Endothelial cell of umbilical vein (primary cell): Measurements from ENCODE around the gene LY6G6C. TPM values are rescaled to one million over a fixed set of nuclear protein-coding genes. Genes with fewer than 3 reads are reported as not detected.

Experiments
- BruUV-seq: library from RNA; stranded (reverse); fragments of 400-500 nt; replicated peaks from 2 replicates; lab custom pipeline; 2021; lab: Mats Ljungman, UMichigan
- CTCF ChIA-PET: fragments of 300-600, 350-600 bp; sonication (Branson Sonifier 250); formaldehyde crosslinking; loops from one replicate; lab custom pipeline; 2021; ENCODE audit warnings: antibody characterized with exemption, inconsistent platforms; lab: Charles Lee
- POLR2A ChIA-PET: fragments of 300-600, 350-600 bp; sonication (Branson Sonifier 250); formaldehyde crosslinking; loops from one replicate; lab custom pipeline; 2021; ENCODE audit warnings: antibody characterized with exemption, inconsistent platforms; lab: Charles Lee
- DNase-seq: peaks from one replicate; pipeline ENCODE4 v3.0.0-alpha.2; 2011; ENCODE audit warnings: low read depth, low spot score
- FAIRE-seq: peaks from 2 replicates; lab custom pipeline; 2011; peaks lifted over from hg19 to GRCh38; lab: Jason Lieb, UNC
- H2AFZ ChIP-seq: 2 replicates; pipeline ENCODE4 v1.6.0; 2012; ENCODE audit warnings: low read depth, low read length, control low read depth, inconsistent platforms
- H3K27ac ChIP-seq: 2 replicates; pipeline ENCODE4 v1.5.1; 2011; ENCODE audit warnings: low read depth, mild to moderate bottlenecking, control low read depth, low read length, moderate library complexity; ENCODE audit not compliant: insufficient read depth
- H3K27me3 ChIP-seq, 2 experiments: 2 replicates each; pipeline versions ENCODE4 v1.6.0 to v1.6.1; 2011; ENCODE audit warnings: low read length in 2 of 2, mixed read lengths in 1 of 2; ENCODE audit not compliant: control insufficient read depth in 2 of 2, insufficient read depth in 2 of 2
- H3K36me3 ChIP-seq, 2 experiments: 2 replicates in 1 of 2; 3 replicates in 1 of 2; pipeline ENCODE4 v1.5.1; 2011; ENCODE audit warnings: low read length in 2 of 2, mild to moderate bottlenecking in 1 of 2, moderate library complexity in 1 of 2; ENCODE audit not compliant: control insufficient read depth in 2 of 2, insufficient read depth in 2 of 2; ENCODE audit errors: extremely low read depth in 1 of 2
- H3K4me1 ChIP-seq: 3 replicates; pipeline ENCODE4 v1.5.1; 2011; ENCODE audit warnings: mild to moderate bottlenecking, low read length; ENCODE audit not compliant: control insufficient read depth, insufficient read depth; ENCODE audit errors: extremely low read depth
- H3K4me2 ChIP-seq: 2 replicates; pipeline ENCODE4 v1.6.1; 2011; ENCODE audit warnings: low read length, control low read depth, mixed read lengths; ENCODE audit not compliant: insufficient read depth
- H3K4me3 ChIP-seq, 3 experiments: fragments of 200-600 bp in 1 of 3; sonication (generic), shearing (Covaris generic) in 1 of 3; replicated peaks in 1 of 3; 2 replicates each; pipeline ENCODE4 v1.5.1; 2011 to 2016; ENCODE audit warnings: control low read depth in 3 of 3, low read length in 3 of 3, mild to moderate bottlenecking in 2 of 3, inconsistent platforms in 1 of 3, low read depth in 1 of 3, moderate library complexity in 1 of 3; ENCODE audit not compliant: insufficient read depth in 1 of 3
- H3K79me2 ChIP-seq: 2 replicates; pipeline ENCODE4 v1.6.0; 2012; ENCODE audit warnings: low read length, inconsistent platforms; ENCODE audit not compliant: control insufficient read depth, insufficient read depth
- H3K9ac ChIP-seq: replicated peaks from 2 replicates; pipeline ENCODE3; 2011; ENCODE audit warnings: low read length, control low read depth; ENCODE audit not compliant: insufficient read depth; ENCODE audit errors: extremely low read depth
- H3K9me1 ChIP-seq: replicated peaks from 3 replicates; pipeline ENCODE4 v1.6.0; 2011; ENCODE audit warnings: mild to moderate bottlenecking, low read length; ENCODE audit not compliant: control insufficient read depth, insufficient read depth; ENCODE audit errors: extremely low read depth
- H3K9me3 ChIP-seq: replicated peaks from 2 replicates; pipeline ENCODE4 v1.5.1; 2012; ENCODE audit warnings: low read length, inconsistent platforms; ENCODE audit not compliant: control insufficient read depth, insufficient read depth
- H4K20me1 ChIP-seq: replicated peaks from 2 replicates; pipeline ENCODE3; 2011; ENCODE audit warnings: mild to moderate bottlenecking, low read length; ENCODE audit not compliant: control insufficient read depth, insufficient read depth; ENCODE audit errors: extremely low read depth
- EZH2 ChIP-seq: IDR thresholded peaks from 2 replicates; pipeline ENCODE4 v1.6.1; 2012; ENCODE audit warnings: borderline replicate concordance, low read depth, mild to moderate bottlenecking, moderate library complexity, low read length, inconsistent platforms; ENCODE audit not compliant: severe bottlenecking
- FOS ChIP-seq: IDR thresholded peaks from 2 replicates; pipeline ENCODE4 v1.6.1; 2011; ENCODE audit warnings: mild to moderate bottlenecking, low read length, moderate library complexity, borderline replicate concordance; ENCODE audit not compliant: insufficient read depth
- GATA2 ChIP-seq: IDR thresholded peaks from 2 replicates; pipeline ENCODE4 v1.7.0; 2011; ENCODE audit warnings: low read depth, mild to moderate bottlenecking, moderate library complexity, mixed read lengths, low read length; ENCODE audit not compliant: insufficient read length, insufficient read depth
- JUN ChIP-seq: IDR thresholded peaks from 2 replicates; pipeline ENCODE4 v1.6.1; 2011; ENCODE audit warnings: borderline replicate concordance, low read depth; ENCODE audit not compliant: insufficient read length, insufficient read depth
- MYC ChIP-seq: IDR thresholded peaks from one replicate; pipeline ENCODE4 v1.6.1; 2011; ENCODE audit warnings: mild to moderate bottlenecking, low read depth, low read length
- POLR2A ChIP-seq: IDR thresholded peaks from 2 replicates; pipeline ENCODE4 v1.6.1; 2012; ENCODE audit warnings: low read depth, mild to moderate bottlenecking, control low read depth, low read length
- POLR2AphosphoS5 ChIP-seq: IDR thresholded peaks from 2 replicates; pipeline ENCODE4 v1.6.1; 2012; ENCODE audit warnings: low read depth, mild to moderate bottlenecking, control low read depth, low read length, moderate library complexity; ENCODE audit not compliant: insufficient read depth
- dilution Hi-C: fragments of 300-500 bp; cut with MboI; formaldehyde crosslinking; loops from one replicate; pipeline ENCODE4 v1.15.0; 2019; ENCODE audit warnings: low sequenced_read_pairs; ENCODE audit not compliant: extremely low pct_ligation_motif_present
- intact Hi-C: fragments of 100-400 bp; cut with micrococcal nuclease; formaldehyde crosslinking; loops from one replicate; pipeline ENCODE4 v1.10.0; 2022
- polyA plus RNA-seq, 4 experiments: library from polyadenylated mRNA; depleted of rRNA in 3 of 4; stranded (reverse) in 3 of 4; unstranded in 1 of 4; fragments of >200 nt; gene quantifications; 2 replicates each; pipeline versions ENCODE4 v1.2.1 to v1.2.3, GENCODE V29; 2011 to 2012; ENCODE audit warnings: missing spikeins in 1 of 4
- total RNA-seq: library from RNA; stranded (reverse); gene quantifications from 2 replicates; pipeline ENCODE4 v1.2.3, GENCODE V29; 2021
- TF ChIP-seq, protein P1 (sequence below): IDR thresholded peaks from 2 replicates; pipeline ENCODE4 v1.6.1; 2011; ENCODE audit not compliant: insufficient read depth, insufficient read length
- TF ChIP-seq, protein P2 (sequence below), 2 donors: IDR thresholded peaks; 1 replicate in 1 of 2; 2 replicates in 1 of 2; pipeline ENCODE4 v1.5.1; 2011; ENCODE audit warnings: low read length in 2 of 2, mild to moderate bottlenecking in 2 of 2, moderate library complexity in 2 of 2, control low read depth in 1 of 2, inconsistent platforms in 1 of 2, low read depth in 1 of 2; ENCODE audit not compliant: insufficient read depth in 1 of 2; ENCODE audit errors: extremely low read depth in 1 of 2

Gene LY6G6C
- total and polyA plus RNA-seq, 2 donors (not counting 3 experiments of a cell fraction or from before 2014, with no cell fraction given), result 0.33 TPM; not detected in 1

DNA sequence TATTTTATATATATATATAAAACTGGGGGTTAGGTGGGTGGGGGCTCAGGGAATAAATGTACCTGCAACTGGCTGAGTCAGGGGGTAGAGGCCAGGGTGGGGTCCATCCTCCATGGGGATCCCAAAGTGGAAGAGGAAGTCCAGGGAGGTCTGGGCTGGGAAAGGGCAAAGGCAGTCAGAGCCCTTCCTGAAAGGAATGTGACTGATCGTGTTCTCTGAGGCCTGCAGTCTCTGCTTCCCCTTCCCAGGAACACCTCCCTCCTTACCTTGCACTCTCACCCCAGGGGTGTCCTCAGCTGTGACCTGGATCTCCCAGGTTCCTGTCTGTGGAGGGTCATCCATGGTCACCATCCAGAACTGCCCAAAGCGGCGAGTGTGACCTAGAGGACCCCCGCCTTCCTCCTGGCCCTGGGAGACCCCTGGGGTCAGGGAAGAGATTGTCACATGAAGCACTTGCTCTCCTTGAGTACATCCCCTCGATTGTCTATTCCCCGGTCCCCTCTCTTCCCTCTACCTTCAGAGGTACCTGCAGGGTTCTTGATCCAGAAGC is 45.6 kb upstream of the LY6G6C start:
- Histone ChIP-seq H3K27me3 (no peaks in the 10 kb centered on the region), H3K4me3 (no peak overlapping the region), H3K79me2 (no peaks in the 10 kb centered on the region), H3K9ac (no peak overlapping the region), H2AFZ (no peak overlapping the region), H3K4me1 (no peaks in the 10 kb centered on the region), H3K9me1 (no peaks in the 10 kb centered on the region), H3K4me2 (no peak overlapping the region), H3K9me3 (no peaks in the 10 kb centered on the region), H4K20me1 (no peaks in the 10 kb centered on the region), H3K36me3 (no peaks in the 10 kb centered on the region), H3K27ac (no peak overlapping the region)
- CTCF ChIA-PET, result no interaction called here
- intact Hi-C loops, result no loop called here
- dilution Hi-C loops, result no loop called here
- FAIRE-seq (no peak), DNase-seq (no peak)
- TF ChIP-seq FOS (no peak), MYC (no peak), GATA2 (no peak), POLR2AphosphoS5 (no peak), EZH2 (no peak), POLR2A (no peak), JUN (no peak)
- TF ChIP-seq, protein P1, sequence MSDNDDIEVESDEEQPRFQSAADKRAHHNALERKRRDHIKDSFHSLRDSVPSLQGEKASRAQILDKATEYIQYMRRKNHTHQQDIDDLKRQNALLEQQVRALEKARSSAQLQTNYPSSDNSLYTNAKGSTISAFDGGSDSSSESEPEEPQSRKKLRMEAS, result no peak
- TF ChIP-seq, protein P2, sequence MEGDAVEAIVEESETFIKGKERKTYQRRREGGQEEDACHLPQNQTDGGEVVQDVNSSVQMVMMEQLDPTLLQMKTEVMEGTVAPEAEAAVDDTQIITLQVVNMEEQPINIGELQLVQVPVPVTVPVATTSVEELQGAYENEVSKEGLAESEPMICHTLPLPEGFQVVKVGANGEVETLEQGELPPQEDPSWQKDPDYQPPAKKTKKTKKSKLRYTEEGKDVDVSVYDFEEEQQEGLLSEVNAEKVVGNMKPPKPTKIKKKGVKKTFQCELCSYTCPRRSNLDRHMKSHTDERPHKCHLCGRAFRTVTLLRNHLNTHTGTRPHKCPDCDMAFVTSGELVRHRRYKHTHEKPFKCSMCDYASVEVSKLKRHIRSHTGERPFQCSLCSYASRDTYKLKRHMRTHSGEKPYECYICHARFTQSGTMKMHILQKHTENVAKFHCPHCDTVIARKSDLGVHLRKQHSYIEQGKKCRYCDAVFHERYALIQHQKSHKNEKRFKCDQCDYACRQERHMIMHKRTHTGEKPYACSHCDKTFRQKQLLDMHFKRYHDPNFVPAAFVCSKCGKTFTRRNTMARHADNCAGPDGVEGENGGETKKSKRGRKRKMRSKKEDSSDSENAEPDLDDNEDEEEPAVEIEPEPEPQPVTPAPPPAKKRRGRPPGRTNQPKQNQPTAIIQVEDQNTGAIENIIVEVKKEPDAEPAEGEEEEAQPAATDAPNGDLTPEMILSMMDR (IDR thresholded peaks at IDR 0.05; ENCODE audit: extremely low read depth in 1 of 2, insufficient read depth in 1 of 2, low read depth in 1 of 2, low read length in 2 of 2), result no peak
- BruUV-seq, result no TSS peak
- POLR2A ChIA-PET, result no interaction called here
